ENCODE measurements around the gene STS.

STS gene

GRCh38 chrX:7191681-7192110 is 44.2 kb downstream of the STS start:
- no peak overlapping the region for H3K4me3 ChIP-seq (ENCODE audit: low read depth, low read length)
- TF ChIP-seq, protein P1, sequence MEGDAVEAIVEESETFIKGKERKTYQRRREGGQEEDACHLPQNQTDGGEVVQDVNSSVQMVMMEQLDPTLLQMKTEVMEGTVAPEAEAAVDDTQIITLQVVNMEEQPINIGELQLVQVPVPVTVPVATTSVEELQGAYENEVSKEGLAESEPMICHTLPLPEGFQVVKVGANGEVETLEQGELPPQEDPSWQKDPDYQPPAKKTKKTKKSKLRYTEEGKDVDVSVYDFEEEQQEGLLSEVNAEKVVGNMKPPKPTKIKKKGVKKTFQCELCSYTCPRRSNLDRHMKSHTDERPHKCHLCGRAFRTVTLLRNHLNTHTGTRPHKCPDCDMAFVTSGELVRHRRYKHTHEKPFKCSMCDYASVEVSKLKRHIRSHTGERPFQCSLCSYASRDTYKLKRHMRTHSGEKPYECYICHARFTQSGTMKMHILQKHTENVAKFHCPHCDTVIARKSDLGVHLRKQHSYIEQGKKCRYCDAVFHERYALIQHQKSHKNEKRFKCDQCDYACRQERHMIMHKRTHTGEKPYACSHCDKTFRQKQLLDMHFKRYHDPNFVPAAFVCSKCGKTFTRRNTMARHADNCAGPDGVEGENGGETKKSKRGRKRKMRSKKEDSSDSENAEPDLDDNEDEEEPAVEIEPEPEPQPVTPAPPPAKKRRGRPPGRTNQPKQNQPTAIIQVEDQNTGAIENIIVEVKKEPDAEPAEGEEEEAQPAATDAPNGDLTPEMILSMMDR (IDR thresholded peaks at IDR 0.05; ENCODE audit: insufficient read depth, low read depth, low read length, missing control alignments): peak; percentile 12
- peak; percentile 3 for DNase-seq (ENCODE audit: low read depth)

DNA sequence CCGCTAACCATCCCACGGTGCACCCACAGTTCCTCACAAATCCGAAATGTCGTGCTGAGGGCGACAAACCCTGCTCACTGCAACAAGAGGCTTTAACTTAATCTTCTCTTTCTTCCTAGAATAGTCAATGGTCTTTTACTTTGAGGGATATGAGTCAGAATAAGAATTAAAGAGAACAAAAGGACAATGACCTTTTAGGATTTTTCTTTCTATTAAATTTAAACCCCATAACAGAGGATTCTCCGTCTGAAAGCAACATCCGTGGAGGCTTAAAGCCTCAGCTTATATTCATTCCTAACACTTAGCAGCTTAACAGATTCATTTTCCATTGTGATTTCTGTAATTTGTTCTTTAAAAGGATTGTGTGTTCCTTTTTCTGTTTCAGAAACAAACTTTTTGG is 45.4 kb downstream of the STS start:
- DNase-seq (ENCODE audit: low read depth): no peak
- no peak overlapping the region for H3K4me3 ChIP-seq (ENCODE audit: low read depth, low read length)
- TF ChIP-seq, protein P1 (IDR thresholded peaks at IDR 0.05; ENCODE audit: insufficient read depth, low read depth, low read length, missing control alignments): no peak

- no peak for DNase-seq (ENCODE audit: low read depth)
- TF ChIP-seq, protein P1 (IDR thresholded peaks at IDR 0.05; ENCODE audit: insufficient read depth, low read depth, low read length, missing control alignments): no peak
These were observed 47.1 kb downstream of the STS start for GRCh38 chrX:7194606-7195005.

More at GRCh38 chrX:7194606-7195005, 47.1 kb downstream of the STS start:
- H3K4me3 ChIP-seq (ENCODE audit: low read depth, low read length): no peak overlapping the region

Data from GM12865 (cell line).